Breast epithelium (tissue), 3 donors: ENCODE data around the gene SFI1.

Source experiments
- POLR2A ChIP-seq: fragments of 450-650 bp; IDR thresholded peaks from one replicate; pipeline ENCODE4 v1.6.1; 2016; ENCODE audit warnings: antibody characterized with exemption, mild to moderate bottlenecking, moderate library complexity
- POLR2AphosphoS5 ChIP-seq, 3 donors: sonication (generic); formaldehyde crosslinking; IDR thresholded peaks; one replicate each; pipeline ENCODE4 v1.6.1; 2017; ENCODE audit warnings: antibody characterized with exemption in 3 of 3
- TF ChIP-seq, protein P1 (sequence below), 3 donors: fragments of 450-650 bp; IDR thresholded peaks; one replicate each; pipeline ENCODE4 v1.5.1; 2016 to 2017; ENCODE audit warnings: antibody characterized with exemption in 3 of 3, mild to moderate bottlenecking in 3 of 3, moderate library complexity in 3 of 3

DNA sequence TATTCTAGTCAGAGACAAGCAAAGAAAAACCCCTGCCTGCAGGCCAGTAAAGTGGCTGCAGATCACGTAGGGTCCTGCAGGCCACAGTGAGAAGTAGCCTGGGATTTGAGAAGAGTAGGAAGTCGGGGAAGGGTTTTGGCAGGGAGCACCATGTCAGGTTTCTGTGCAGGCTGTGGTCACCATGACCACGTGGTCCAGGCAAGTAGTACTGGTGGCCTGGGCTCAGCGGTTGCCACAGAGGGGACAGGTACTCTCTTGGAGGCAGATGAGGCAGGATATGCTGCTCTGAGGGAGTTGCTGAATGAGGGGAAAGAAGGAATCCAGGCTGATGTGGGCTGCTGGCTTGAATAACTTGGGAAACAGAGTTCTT, 119.1 kb downstream of the SFI1 start:
- TF ChIP-seq, protein P1, sequence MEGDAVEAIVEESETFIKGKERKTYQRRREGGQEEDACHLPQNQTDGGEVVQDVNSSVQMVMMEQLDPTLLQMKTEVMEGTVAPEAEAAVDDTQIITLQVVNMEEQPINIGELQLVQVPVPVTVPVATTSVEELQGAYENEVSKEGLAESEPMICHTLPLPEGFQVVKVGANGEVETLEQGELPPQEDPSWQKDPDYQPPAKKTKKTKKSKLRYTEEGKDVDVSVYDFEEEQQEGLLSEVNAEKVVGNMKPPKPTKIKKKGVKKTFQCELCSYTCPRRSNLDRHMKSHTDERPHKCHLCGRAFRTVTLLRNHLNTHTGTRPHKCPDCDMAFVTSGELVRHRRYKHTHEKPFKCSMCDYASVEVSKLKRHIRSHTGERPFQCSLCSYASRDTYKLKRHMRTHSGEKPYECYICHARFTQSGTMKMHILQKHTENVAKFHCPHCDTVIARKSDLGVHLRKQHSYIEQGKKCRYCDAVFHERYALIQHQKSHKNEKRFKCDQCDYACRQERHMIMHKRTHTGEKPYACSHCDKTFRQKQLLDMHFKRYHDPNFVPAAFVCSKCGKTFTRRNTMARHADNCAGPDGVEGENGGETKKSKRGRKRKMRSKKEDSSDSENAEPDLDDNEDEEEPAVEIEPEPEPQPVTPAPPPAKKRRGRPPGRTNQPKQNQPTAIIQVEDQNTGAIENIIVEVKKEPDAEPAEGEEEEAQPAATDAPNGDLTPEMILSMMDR (IDR thresholded peaks at IDR 0.05), result no peak
- TF ChIP-seq POLR2AphosphoS5 (IDR thresholded peaks at IDR 0.05) (no peak), POLR2A (no peak)
